HT1080 (cell line): ENCODE measurements around the gene PLA2G5. TPM values are rescaled to one million over a fixed set of nuclear protein-coding genes. Genes with fewer than 3 reads are reported as not detected.
A peak's percentile ranks its signal among the peaks of the same experiment; 100 is the strongest.
"Not testable (repeated sequence)": the region's sequence is repeated elsewhere in the genome, so short reads cannot be mapped to it uniquely, and the experiment has no call there.

ENCODE experiments used
- DNase-seq: peaks from one replicate; pipeline ENCODE4 v3.0.0-alpha.2; 2015; ENCODE audit warnings: low read depth
- polyA plus RNA-seq, 2 experiments: library from polyadenylated mRNA; depleted of rRNA; stranded (reverse); fragments of >200 nt; gene quantifications; 2 replicates each; pipeline ENCODE4 v1.2.3, GENCODE V29; 2015
- total RNA-seq: library from RNA; depleted of rRNA; stranded (reverse); fragments of >200 nt; shearing (Covaris generic); gene quantifications from 2 replicates; pipeline ENCODE4 v1.2.3, GENCODE V29; 2014; rRNA removed

The PLA2G5 gene
- total RNA-seq = not detected in 2 replicates
- polyA plus RNA-seq (2015; cell fraction: cytosol; rRNA removed) = not detected in 2 replicates
- not detected in 2 replicates for polyA plus RNA-seq (2015; cell fraction: nucleus; rRNA removed)

DNA sequence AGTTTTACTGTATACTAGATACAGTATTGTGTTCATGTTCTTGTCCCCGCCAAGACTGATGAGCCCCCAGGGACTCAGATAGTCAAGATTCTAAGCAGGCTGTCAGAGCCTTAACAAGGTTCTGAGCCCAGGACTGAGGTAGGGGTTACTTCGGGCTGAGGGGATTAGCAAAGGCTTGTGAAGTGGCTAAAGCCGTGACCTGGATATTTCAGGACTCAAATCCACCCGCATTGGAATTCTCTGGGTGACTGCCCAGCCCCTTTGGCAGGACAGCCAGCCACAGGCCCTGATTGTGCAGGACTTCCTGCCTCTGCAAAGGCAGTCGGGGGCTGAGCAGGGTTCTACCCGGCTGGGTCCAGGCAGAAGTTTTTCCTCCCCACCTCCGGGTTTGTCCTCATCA, at the start of gene PLA2G5:
Gene PLA2G5 (plus strand): TSS at position 321 of the 400 bp plus-strand sequence. CDS start 14,637 bp downstream, outside the sequence.
- DNase-seq = no peak

DNA sequence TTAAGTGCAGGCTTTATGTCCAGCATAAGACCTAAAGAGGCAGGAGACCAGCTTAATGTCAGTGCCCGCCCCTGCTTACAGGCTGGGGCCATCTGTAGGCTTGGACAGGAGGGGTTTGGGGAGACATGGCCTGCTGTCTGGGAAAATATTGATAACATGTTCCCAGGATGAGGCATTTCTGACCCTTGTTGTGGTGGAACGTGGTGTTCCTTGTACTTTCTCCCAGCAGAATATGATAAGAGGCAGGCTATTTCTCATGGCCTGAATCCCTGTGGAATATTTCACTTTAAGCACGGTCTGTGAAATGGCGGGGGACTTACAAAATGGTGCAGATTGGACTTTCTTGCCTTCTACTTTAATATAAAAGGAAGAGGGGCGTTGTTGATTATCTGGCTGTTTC, 41.9 kb upstream of the PLA2G5 start:
- no peak for DNase-seq

DNA sequence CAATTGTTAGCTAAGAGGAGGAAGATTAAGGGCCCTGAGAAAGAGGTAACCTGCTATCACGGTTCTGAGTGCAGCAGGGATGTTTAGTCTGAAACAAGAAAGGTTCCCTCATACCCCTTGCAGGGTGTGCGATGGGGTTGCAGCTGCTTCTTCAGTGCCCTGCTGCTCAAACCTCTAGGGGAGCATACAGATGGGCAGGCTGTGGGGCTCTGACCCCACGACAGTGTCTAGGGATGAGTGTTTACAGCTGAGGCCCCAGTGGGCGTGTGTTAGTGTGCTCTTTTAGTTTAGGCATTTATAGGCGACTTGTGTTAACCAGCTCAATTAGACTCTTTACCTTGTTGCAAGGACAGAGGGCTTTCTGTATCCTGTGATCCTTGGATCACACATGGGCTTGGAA, 41.3 kb upstream of the PLA2G5 start:
- no peak for DNase-seq

DNA sequence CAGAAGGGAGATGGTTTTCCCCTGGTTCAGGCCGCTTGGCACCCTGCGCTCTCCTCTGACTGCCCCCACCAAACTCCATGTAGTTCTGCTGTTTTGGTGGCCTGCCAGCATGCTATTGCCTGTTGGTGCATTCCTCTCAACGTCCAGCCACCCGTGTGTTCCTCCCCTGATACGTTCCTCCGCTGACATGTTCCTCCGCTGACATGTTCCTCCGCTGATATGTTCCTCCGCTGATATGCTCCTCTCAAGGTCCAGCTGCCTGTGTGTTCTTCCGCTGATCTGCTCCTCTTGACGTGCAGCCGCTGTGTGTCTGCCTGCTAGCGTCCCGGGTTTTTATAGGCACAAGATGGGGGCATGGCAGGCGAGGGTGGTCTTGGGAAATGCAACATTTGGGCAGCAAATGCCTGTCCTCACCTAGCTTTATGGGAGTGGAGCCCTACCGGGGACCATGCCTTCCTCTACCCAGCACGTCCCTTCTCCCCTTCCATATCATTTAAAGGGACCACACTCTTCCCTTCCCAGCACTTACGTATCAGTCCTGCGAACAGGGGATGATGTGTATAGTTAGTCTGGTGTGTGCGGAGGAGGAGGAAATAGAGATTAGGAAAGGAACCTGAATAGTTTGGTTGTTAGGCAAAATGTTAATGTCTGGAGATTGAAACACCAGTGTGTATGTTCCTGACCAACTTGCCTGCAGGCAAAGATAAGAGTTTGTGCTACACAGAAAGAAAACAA, 40.6 kb upstream of the PLA2G5 start:
- DNase-seq = no peak

GRCh38 chr1:20030436-20031151, 39.4 kb upstream of the PLA2G5 start:
- DNase-seq = not testable (repeated sequence)

DNA sequence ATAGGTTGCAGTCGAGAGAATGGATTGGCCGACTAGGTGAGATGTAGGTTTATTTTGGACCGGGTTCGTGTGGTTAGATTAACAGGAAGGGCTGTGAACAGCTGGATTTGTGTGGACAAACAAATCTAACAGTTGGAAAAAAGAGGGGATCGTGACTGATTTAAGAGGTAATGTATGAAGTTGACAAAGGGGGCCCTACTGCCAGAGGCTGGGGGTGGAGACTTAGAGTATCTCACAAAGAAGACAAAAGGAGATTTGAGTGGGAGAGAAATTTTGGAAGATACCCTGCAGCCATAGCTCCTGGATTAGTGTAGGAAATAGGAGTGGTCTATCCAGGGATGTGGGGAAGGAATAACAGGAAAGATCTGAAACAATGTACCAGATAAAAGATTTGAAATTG, 38.8 kb upstream of the PLA2G5 start:
- no peak for DNase-seq

DNA sequence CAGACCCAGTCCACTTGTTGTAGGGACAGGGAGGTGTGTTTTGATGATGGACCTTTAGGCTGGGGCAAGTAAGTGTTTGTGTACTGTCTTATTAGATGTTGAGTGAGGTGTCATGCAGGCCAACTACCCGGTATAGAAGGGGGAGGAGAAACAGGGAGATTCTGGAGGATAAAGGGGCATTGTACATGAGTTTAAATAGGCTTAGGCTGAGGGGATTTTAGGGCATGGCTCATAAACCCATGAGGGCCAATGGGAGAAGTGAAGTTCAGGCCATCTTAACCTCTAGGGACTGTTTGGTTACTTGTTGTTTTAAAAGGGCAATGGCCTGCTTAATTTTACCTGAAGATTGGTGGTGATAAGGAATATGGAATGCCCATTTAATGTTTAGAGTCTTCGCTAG, 38.2 kb upstream of the PLA2G5 start:
- DNase-seq = no peak

GRCh38 chr1:20032425-20032824, 37.6 kb upstream of the PLA2G5 start:
- no peak for DNase-seq

GRCh38 chr1:20033420-20033819, 36.6 kb upstream of the PLA2G5 start:
- DNase-seq = no peak

DNA sequence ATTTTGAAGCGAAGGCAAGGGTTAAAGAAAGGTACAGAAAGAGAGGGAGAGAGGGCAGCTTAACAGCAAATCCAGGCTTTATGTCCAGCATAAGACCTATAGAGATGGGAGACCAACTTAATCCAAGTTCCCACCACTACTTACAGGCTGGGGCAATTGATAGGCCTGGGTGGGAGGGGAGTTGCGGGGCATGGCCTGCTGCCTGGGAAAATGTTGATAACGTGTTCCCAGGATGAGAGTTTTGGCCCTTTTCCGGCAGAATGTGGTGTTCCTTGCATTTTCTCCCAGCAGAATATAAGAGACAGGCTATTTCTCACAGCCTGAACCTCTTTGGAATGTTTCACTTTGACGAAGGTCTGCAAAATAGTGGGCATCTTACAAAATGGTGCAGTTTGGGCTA, 34.9 kb upstream of the PLA2G5 start:
- DNase-seq = no peak

DNA sequence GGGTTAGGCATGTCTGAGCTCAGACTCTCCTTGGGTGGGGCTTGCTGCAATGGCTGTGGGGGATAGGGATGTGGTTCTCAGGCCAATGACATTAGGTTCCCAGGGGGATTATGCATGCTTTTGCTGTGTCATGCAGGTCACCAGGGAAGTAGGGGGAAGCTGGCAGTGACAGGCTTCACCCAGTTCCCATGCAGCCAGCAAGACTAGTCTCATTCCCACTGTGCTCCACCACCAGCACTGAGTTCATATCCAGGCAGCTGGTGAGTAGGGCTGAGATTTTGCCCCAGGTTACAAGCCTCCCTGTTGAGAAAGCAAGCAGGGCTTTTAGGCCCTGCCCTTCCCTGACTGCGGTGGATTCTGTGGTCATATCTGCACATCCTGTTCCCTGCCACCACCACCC, 32.1 kb upstream of the PLA2G5 start:
- peak; percentile 55 for DNase-seq

DNA sequence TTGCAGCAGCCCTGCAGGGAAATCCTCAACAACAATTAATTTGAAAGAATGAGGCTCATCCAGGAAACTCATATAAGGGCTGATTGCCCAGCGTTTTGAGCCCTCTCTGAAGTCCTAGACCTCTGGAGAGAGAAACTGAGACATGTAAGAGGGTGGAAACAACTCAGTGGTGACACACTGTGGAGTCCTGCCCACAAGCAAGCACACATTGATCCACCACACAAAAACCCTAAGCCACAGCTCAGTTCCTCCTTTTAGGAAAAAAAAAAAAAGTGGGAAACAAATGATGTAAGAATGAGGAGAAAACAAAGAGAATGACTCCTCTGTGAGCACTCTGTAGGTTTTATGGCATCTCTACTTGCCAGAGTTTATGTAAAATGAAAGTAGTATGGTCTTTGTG, 22.9 kb upstream of the PLA2G5 start:
- DNase-seq = no peak

GRCh38 chr1:20048563-20048962, 21.4 kb upstream of the PLA2G5 start:
- no peak for DNase-seq

DNA sequence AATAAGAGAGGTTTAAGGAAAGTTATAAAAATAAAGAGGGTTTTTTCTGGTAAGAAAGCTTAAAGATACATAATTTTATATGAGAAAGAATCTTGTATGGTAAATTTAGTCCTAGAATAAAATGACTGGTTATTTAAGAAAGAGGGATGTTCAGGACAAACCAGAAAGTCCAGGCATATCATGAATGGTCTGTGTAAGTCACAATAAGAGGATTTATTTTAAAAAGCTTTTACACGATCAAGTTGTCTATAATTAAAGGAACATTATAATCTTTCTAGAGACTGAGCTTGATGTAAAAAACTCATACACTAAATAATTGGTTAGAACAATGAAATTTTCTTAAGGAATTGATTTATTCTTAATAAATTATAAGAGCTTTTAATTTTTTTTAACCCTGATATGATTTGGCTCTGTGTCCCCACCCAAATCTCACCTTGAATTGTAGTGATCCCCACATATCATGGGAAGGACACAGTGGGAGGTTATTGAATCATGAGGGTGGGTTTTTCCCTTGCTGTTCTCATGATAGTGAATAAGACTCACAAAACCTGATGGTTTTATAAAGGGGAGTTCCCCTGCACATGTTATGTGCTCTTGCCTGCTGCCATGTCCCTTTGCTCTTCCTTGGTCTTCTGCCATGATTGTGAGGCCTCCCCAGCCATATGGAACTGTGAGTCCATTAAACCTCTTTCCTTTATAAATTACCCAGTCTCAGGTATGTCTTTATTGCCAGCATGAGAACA, 20.8 kb upstream of the PLA2G5 start:
- not testable (repeated sequence) for DNase-seq

- DNase-seq = no peak
Observed at GRCh38 chr1:20051218-20051829, 18.7 kb upstream of the PLA2G5 start.

- DNase-seq = no peak
Observed at GRCh38 chr1:20052386-20052785, 17.6 kb upstream of the PLA2G5 start.

DNA sequence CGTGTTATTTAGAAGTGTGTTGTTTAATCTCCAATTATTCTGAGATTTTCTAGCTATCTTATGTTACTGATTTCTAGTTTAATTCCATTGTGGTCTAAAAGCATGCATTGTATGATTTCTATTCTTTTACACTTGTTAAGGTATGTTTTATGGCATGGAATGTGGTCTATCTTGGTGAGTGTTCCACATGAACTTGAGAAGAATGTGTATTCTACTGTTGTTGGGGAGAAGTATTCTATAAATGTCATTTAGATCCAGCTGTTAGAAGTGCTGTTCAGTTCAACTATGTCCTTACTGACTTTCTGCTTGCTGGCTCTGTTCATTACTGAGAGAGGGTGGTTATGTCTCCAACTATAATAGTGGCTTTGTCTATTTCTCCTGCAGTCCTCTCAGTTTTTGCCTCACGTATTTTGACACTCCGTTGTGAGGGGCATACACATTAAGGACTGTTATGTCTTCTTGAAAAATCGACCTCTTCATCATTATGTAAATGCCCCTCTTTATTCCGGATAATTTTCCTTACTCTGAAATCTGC, 12.0 kb upstream of the PLA2G5 start:
- no peak for DNase-seq

GRCh38 chr1:20058531-20058930, 11.5 kb upstream of the PLA2G5 start:
- DNase-seq = peak; percentile 89

- DNase-seq = no peak
Observed at GRCh38 chr1:20059847-20060246, 10.1 kb upstream of the PLA2G5 start.

- DNase-seq = not testable (repeated sequence)
Observed at GRCh38 chr1:20060791-20061190, 9.2 kb upstream of the PLA2G5 start.

DNA sequence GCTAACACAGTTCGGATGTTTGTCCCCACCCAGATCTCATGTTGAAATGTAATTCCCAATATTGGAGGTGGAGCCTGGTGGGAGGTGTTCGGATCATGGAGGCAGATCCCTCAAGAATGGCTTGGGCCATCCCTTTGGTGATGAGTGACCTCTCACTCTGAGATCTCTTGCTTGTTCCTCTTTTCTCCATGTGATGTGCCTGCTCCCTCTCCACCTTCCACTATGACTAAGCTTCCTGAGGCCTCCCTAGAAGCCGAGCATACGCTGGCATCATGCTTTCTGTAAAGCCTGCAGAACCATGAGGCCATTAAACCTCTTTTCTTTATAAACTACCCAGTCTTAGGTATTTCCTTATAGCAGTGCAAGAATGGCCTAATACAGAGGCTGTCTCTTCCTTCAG, 8.1 kb upstream of the PLA2G5 start:
- peak; percentile 22 for DNase-seq
